Right lobe of liver (tissue), 4 donors: ENCODE measurements around the gene PTPN18.

Experiments used
- CTCF ChIP-seq, 4 donors: fragments of 200-600 bp in 3 of 4; fragments of 450-650 bp in 1 of 4; IDR thresholded peaks; one replicate each; pipeline versions ENCODE4 v1.5.1 to v1.8.0; 2016 to 2022; ENCODE audit warnings: antibody characterized with exemption in 4 of 4, mild to moderate bottlenecking in 2 of 4
- POLR2A ChIP-seq: fragments of 450-650 bp; IDR thresholded peaks from one replicate; pipeline ENCODE4 v1.6.1; 2017; ENCODE audit warnings: antibody characterized with exemption, mild to moderate bottlenecking
- donor health status: DM: no; HTN: no; CAD: no.
- donor health status: DM: no; HTN: no; CAD: no.
- donor health status: DM: no; HTN: yes; CAD: no.

- TF ChIP-seq POLR2A (no peak), CTCF (IDR thresholded peaks at IDR 0.05) (no peak)
These were observed 21.6 kb downstream of the PTPN18 start for GRCh38 chr2:130377491-130377890.
